ENCODE measurements around the gene FAU.

FAU gene

DNA sequence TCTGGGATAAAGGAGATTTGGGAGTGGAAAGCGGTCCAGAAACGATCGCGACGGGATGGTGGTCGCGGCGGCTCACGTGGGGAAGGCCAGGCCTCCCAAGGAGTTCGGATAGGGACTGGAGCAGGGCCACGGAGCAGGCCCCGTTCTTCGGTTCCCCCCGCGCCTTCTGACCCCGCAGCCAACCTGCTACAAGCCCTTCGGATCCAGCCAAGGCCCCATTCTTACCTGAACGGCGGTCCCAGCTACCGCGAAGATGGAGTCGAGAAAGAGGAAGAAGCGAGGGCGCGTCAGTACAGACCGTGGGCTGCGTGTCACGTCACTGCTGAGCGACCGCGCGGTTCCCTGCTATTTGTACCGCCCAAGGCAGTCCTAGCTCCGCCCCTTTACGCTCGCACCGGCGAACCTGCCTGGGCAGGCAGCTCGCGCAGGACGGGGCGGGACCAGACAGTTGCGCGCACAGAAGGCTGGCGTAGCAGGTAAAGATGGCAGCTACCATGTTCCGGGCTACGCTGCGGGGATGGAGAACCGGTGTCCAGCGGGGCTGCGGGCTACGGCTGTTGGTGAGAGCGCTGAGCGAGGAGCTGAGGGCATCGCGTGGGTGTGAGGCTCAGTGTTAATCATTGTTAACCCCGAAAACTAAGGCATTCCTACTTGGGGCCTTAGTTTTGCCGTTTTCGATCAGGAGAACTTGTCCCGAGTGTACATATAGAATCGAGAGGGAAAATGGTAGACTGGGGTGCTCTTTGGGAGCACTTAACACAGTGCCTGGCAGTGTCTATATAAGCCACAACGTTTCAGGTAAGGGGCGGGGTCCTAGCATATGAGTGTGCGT lies at the start of gene FAU, which contains the start of gene MRPL49:
Gene FAU, minus strand, starts transcription at position 270 of the 832 bp plus-strand sequence. CDS start 321 bp downstream, outside the sequence.
Gene MRPL49, plus strand, starts transcription at position 457 of the 832 bp plus-strand sequence. Its CDS starts 26 bp downstream, at position 483.
- ATAC-seq (peak; percentile 91), DNase-seq (ENCODE audit: low spot score in 2 of 2) (peak; percentile 96 to 98)
- H3K27ac Mint-ChIP-seq, result peak within 1 kb of the TSS; percentile 98
- H3K4me1 Mint-ChIP-seq, result peaks cover 50% of the 10 kb centered on the region
- peaks cover 90% of the 10 kb centered on the region for H3K36me3 Mint-ChIP-seq
- H3K4me3 Mint-ChIP-seq, result peak within 1 kb of the TSS; percentile 99
- H3K9me3 Mint-ChIP-seq, result no peaks in the 10 kb centered on the region

DNA sequence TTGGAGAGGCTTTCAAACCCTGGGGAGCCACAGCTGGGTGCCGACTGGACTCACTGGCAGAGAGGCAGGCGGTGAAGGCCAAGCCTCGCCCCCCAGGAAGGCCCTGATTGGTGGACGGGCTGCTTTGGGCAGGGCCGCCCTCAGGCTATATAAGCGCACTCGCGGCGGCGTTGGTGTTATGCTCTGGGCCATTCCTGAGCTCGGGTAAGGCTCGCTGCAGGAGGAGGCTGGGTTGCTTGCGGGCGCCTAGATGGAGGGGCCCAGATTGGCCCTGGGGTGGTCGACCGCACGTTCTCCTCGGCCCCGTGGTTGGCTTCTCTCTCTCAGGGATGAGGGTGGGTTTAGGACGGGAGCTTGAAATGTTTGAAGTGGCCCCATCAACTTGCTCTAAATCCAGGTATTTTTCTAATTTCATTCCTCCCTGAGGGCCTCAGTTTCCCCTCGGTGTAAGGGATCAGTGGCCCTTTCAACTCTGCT lies 48.2 kb upstream of the FAU start, which contains the start of gene SPDYC:
Gene SPDYC, plus strand, starts transcription at position 176 of the 477 bp plus-strand sequence. CDS start 1,125 bp downstream, outside the sequence.
- ATAC-seq (no peak), DNase-seq (ENCODE audit: low spot score in 2 of 2) (no peak)
- Mint-ChIP-seq H3K9me3 (no peaks in the 10 kb centered on the region), H3K36me3 (no peaks in the 10 kb centered on the region), H3K4me1 (peaks cover 14% of the 10 kb centered on the region), H3K27ac (peak within 1 kb of the TSS; percentile 96), H3K4me3 (peak within 1 kb of the TSS; percentile 33)

DNA sequence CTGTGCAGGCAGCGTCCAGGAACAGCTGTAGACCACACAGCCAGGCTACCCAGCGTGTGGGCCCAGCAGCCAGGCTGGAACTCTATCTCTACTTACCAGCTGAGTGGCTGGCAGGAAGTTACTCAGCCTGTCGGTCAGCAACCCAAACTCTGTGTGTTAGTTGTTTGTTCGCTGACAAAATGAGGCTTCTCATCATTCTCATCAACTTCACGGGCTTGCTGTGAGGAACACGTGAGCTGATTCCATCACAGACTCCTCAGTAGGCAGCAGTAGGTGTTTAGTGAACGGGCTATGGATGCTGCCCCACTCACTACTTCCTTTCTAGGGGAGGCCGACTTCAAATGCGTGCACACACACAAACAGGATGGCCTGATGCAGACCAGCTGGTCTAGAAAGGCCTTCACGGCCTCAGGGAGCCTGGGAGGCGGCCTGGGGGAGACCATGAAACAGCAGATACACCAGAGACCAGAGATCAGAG lies 47.3 kb upstream of the FAU start:
- Mint-ChIP-seq H3K4me1 (peaks cover 14% of the 10 kb centered on the region), H3K4me3 (peak overlapping the region; percentile 33), H3K36me3 (no peaks in the 10 kb centered on the region), H3K9me3 (no peaks in the 10 kb centered on the region), H3K27ac (peak overlapping the region; percentile 96)
- ATAC-seq, result peak; percentile 84
- no peak for DNase-seq (ENCODE audit: low spot score in 2 of 2)

DNA sequence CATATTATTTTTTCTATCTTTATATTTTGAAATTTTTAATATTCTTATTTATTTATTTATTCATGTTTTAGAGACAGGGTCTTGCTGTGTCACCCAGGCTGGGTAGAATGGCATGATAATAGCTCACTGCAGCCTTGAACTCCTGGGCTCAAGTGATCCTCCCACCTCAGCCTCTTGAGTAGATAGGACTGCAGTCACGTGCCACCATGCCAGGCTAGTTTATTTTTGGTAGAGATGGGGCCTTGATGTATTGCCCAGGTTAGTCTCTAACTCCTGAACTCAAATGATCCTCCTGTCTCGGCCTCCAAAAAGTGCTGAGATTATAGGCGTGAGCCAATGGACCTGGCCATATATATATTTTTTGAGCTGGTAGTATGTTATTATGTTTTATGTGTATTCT lies 45.7 kb upstream of the FAU start:
- DNase-seq (ENCODE audit: low spot score in 2 of 2), result no peak
- Mint-ChIP-seq H3K27ac (no peak overlapping the region), H3K36me3 (no peaks in the 10 kb centered on the region), H3K4me3 (no peak overlapping the region), H3K4me1 (peaks cover 14% of the 10 kb centered on the region), H3K9me3 (no peaks in the 10 kb centered on the region)
- no peak for ATAC-seq

DNA sequence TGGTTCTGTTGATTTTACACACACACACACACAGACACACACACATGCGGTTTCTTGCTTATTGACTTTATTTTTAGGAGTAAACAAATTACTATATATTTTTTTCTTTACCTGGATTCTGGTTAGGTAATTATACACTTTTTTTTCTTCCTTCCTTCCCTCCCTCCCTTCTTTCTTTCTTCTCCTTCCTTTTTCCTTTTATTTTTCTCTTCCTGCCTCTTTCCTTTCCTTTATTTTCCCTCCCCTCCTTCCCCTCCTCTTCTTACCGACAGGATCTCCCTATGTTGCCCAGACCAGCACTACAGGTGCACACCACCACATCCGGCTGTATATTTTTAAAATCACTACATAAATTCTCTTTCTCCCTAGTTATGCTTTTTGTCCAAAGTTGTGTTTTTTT lies 45.0 kb upstream of the FAU start:
- Mint-ChIP-seq H3K36me3 (no peaks in the 10 kb centered on the region), H3K4me3 (no peak overlapping the region), H3K9me3 (no peaks in the 10 kb centered on the region), H3K27ac (no peak overlapping the region), H3K4me1 (peaks cover 14% of the 10 kb centered on the region)
- ATAC-seq (no peak), DNase-seq (ENCODE audit: low spot score in 2 of 2) (no peak)

DNA sequence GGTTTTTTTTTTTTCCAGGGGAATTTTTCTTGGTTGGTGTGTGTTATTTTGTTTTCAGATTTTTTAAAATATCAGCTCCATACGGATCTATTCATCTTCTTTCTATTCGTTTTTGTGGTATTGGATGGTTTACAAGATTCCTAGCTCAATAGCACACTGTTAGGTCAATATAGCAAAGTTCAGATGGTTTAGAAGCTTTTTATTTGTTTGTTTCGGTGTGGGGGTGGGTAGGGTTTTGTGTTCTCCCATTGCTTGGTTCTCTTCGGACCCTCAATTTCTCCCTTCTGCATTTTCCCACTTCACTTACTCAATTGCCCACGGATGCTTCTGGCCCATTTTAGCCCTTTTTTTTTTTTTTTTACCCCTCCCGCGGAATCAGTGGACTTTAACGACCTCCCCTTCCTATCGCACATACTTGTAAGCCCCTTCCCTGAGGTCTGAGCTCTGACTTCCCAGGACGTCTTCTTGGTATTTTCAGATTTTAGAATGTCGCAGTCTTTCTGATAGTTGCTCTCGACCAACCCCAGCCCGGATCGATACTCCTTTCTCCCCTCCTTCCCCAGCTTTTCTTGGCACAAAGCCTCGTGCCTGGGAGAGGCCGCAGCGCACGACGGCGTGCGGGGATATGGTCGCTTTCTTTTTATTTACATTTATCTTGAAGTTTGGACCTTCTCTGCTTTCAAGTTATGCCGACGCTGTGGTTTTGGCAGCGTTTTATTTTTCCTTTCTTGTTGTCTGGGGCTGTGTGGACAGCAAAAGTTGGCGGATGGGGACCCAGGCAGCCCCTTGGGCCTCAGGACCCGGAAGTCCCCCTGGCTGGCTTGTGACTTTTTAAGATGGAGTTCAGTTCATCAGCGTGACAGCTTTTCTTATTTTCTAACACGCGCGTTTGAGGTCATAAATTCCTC lies 43.7 kb upstream of the FAU start:
- no peak for ATAC-seq
- Mint-ChIP-seq H3K9me3 (no peaks in the 10 kb centered on the region), H3K36me3 (no peaks in the 10 kb centered on the region), H3K27ac (no peak overlapping the region), H3K4me1 (peaks cover 14% of the 10 kb centered on the region), H3K4me3 (no peak overlapping the region)
- no peak for DNase-seq (ENCODE audit: low spot score in 2 of 2)

DNA sequence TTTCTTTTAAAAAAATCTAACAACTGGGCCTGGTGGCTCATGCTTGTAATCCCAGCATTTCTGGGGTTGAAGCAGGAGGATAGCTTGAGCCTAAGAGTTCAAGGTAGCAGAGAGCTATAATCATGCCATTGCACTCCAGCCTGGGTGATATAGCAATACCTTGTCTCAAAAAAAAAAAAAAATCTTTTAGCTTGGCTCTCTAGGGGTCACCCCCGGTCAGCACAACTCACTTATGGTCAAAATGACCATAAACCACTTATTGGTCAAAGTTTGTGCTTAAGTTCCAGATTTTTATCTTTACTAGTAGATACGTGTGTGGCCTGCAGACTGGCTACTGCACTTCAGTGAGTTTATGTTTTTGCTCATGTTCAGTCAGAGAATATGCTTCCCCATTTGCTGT lies 41.8 kb upstream of the FAU start:
- ATAC-seq, result no peak
- no peaks in the 10 kb centered on the region for H3K9me3 Mint-ChIP-seq
- H3K27ac Mint-ChIP-seq, result no peak overlapping the region

DNA sequence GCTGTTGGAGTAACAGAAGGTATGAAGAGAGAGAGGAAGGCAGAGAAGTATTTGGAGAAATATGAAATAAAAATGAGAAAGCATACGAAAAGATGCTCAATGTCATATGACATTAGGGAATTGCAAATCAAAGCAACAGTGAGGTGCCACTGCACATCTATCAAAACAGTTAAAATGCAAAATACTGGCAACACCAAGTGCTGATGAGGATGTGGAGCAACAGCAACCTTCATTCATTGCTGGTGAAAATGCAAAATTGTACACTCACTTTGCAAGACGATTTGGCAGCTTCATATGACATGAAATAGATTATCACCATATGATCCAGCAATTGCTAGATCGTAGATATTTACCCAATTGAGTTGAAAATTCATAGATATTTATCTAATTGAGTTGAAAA lies 38.7 kb upstream of the FAU start:
- Mint-ChIP-seq H3K27ac (no peak overlapping the region), H3K36me3 (no peaks in the 10 kb centered on the region), H3K4me3 (no peak overlapping the region), H3K9me3 (no peaks in the 10 kb centered on the region), H3K4me1 (no peaks in the 10 kb centered on the region)
- DNase-seq (ENCODE audit: low spot score in 2 of 2) (no peak), ATAC-seq (no peak)

More for the DNA sequence above, 41.8 kb upstream of the FAU start:
- Mint-ChIP-seq H3K4me1 (peaks cover 5% of the 10 kb centered on the region), H3K4me3 (no peak overlapping the region), H3K36me3 (no peaks in the 10 kb centered on the region)
- no peak for DNase-seq (ENCODE audit: low spot score in 2 of 2)

DNA sequence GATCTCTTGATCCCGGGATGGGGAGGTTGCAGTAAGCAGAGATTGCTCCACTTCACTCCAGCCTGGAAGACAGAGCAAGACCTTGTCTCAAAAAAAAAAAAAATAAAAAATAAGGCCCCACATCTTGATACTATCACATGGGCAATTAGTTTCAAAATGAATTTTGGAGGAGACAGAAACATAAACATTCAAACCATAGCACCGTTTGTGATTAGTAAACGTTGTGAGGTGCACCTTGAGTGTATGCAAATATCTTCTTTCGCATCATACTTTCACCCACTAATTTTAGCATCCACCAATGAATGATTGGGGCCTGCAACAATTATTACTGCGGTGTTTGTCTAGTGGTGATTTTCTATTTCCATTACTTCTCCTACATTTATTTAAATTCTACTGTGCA lies 37.1 kb upstream of the FAU start:
- ATAC-seq (no peak), DNase-seq (ENCODE audit: low spot score in 2 of 2) (no peak)
- Mint-ChIP-seq H3K27ac (no peak overlapping the region), H3K9me3 (no peaks in the 10 kb centered on the region), H3K4me1 (no peaks in the 10 kb centered on the region), H3K36me3 (no peaks in the 10 kb centered on the region), H3K4me3 (no peak overlapping the region)

DNA sequence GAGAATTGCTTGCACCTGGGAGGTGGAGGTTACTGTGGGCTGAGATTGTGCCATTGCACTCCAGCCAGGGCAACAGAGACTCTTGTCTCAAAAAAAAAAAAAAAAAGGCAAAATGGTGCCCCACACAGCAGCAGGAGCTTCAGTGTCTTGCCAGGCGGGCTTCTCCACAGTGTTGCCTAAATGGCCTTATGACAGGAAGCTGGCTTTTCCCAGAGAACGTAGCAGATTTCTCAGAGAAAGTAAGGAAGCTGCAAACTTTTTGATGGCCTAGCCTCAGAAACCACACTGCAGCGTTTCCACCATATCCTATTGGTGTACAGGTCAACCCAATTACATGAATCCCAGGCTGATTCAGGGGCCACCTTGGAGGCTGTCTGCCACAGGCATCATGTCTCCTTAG lies 35.4 kb upstream of the FAU start:
- H3K9me3 Mint-ChIP-seq, result no peaks in the 10 kb centered on the region
- H3K27ac Mint-ChIP-seq, result no peak overlapping the region
- H3K4me3 Mint-ChIP-seq, result no peak overlapping the region
- no peak for DNase-seq (ENCODE audit: low spot score in 2 of 2)
- ATAC-seq, result no peak
- H3K36me3 Mint-ChIP-seq, result no peaks in the 10 kb centered on the region
- H3K4me1 Mint-ChIP-seq, result peaks cover 7% of the 10 kb centered on the region

DNA sequence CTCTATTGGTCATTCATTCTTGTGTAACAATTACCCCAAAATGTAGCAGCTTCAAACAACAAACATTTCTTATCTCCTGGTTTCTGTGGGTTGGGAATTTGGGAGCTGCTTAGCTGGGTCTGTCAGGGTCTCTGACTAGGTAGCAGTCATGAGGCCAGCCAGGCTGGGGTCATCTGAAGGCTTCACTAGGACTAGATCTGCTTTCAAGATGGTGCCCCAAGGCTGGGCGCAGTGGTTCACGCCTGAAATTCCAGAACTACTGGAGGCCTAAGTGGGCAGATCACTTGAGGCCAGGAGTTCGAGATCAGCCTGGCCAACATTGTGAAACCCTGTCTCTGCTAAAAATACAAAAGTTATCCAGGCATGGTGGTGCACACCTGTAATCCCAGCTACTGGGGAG lies 35.0 kb upstream of the FAU start:
- Mint-ChIP-seq H3K27ac (no peak overlapping the region), H3K36me3 (no peaks in the 10 kb centered on the region), H3K9me3 (no peaks in the 10 kb centered on the region), H3K4me1 (peaks cover 10% of the 10 kb centered on the region), H3K4me3 (no peak overlapping the region)
- ATAC-seq (no peak), DNase-seq (ENCODE audit: low spot score in 2 of 2) (no peak)

DNA sequence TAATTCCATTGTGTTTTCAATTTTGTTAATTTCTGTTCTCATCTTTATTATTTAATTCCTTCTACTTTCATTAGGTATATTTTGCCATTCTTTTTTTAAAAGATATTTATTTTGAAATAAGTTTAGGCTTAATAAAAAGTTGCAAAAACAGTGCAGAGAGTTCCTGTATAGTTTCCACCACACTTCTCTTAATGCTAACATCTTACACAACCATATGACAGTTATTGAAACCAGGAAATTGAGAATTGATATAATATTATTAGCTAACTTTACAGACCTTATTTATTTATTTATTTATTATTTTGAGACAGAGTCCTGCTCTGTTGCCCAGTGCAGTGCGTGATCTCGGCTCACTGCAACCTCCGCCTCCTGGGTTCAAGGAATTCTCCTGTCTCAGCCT lies 34.3 kb upstream of the FAU start:
- peaks cover 12% of the 10 kb centered on the region for H3K4me1 Mint-ChIP-seq
- H3K27ac Mint-ChIP-seq, result no peak overlapping the region
- H3K36me3 Mint-ChIP-seq, result no peaks in the 10 kb centered on the region
- ATAC-seq, result no peak
- H3K4me3 Mint-ChIP-seq, result no peak overlapping the region
- no peaks in the 10 kb centered on the region for H3K9me3 Mint-ChIP-seq
- no peak for DNase-seq (ENCODE audit: low spot score in 2 of 2)

DNA sequence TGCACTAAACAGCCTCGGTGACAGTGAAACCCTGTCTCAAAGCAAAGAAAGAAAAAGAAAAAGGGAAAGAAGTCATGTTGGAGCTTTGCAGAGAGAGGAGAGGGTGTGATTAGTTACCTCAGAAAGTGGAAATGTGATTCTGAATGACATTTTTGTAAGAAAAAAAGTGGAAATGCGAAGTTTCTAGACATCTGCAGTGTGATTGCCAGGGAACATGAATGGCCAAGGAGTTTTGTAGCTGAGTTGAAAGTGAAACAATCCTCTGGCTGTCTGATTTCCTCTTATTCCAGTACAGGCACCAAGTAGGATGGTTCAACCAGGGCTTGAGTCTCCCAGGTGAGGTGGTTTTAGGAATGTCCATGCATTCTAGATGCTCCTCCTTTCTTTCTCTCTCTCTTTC lies 30.2 kb upstream of the FAU start:
- Mint-ChIP-seq H3K4me3 (no peak overlapping the region), H3K4me1 (peaks cover 20% of the 10 kb centered on the region), H3K27ac (peak overlapping the region; percentile 11), H3K36me3 (peaks cover 5% of the 10 kb centered on the region), H3K9me3 (no peaks in the 10 kb centered on the region)
- no peak for ATAC-seq
- no peak for DNase-seq (ENCODE audit: low spot score in 2 of 2)

DNA sequence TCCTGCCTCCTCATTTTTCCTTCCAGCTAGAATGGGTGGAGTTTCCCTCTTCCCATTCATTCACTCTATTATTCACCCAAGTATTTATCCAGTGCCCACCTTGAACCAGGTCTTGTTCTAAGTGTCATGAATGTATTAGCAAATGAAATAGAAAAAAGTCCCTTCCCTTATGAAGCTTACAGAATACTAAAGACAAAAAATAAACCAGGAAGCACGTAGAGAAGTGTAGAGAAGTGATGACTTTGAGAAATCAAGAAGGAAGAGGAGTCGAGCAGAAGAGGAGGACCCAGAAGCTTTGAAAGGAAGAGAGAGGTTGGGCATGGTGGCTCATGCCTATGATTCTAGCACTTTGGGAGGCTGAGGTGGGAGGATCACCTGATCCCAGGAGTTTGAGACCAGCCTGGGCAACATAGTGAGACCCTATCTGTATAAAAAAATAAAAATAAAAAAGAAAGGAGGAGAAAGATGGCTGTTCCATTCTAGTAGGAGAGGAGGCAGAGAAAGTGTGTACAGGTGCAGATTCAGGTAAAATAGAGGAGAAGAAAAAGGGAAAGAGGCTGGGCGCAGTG lies 29.5 kb upstream of the FAU start:
- Mint-ChIP-seq H3K9me3 (no peaks in the 10 kb centered on the region), H3K36me3 (peaks cover 5% of the 10 kb centered on the region), H3K4me1 (peaks cover 20% of the 10 kb centered on the region), H3K4me3 (no peak overlapping the region), H3K27ac (peak overlapping the region; percentile 4)
- ATAC-seq, result no peak
- no peak for DNase-seq (ENCODE audit: low spot score in 2 of 2)
